Esophagus squamous epithelium (tissue), 4 donors: ENCODE data around the gene ZNF586.

Experiments
- POLR2A ChIP-seq, 4 donors: fragments of 450-650 bp; IDR thresholded peaks; one replicate each; pipeline ENCODE4 v1.6.1; 2017; ENCODE audit warnings: antibody characterized with exemption in 4 of 4, mild to moderate bottlenecking in 4 of 4, moderate library complexity in 3 of 4
- TF ChIP-seq, protein P1 (sequence below), 6 experiments: fragments of 450-650 bp in 4 of 6; fragments of 200-600 bp in 2 of 6; sonication (generic) in 2 of 6; IDR thresholded peaks; one replicate each; pipeline ENCODE4 v1.5.1; 2016 to 2019; ENCODE audit warnings: antibody characterized with exemption in 6 of 6, mild to moderate bottlenecking in 4 of 6, moderate library complexity in 4 of 6

DNA sequence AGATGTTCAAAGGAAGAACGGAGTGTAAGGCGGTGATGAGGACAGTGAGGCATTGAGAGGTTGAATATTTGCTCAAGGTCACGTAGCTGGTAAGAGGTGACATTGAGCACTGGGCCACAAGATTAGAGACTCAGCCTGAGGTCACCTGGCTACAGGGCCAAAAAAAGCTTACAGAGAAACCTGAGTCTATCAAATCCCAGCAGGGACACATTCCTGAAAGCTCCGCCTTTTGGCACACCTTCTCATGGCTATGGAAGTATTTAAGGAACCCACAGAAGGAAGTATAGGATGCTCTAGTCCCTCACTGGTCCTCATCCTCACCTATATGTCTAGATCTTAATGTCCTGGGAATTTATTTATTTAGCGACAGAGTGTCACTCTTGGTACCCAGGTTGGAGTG is 17.4 kb downstream of the ZNF586 start:
- TF ChIP-seq, protein P1, sequence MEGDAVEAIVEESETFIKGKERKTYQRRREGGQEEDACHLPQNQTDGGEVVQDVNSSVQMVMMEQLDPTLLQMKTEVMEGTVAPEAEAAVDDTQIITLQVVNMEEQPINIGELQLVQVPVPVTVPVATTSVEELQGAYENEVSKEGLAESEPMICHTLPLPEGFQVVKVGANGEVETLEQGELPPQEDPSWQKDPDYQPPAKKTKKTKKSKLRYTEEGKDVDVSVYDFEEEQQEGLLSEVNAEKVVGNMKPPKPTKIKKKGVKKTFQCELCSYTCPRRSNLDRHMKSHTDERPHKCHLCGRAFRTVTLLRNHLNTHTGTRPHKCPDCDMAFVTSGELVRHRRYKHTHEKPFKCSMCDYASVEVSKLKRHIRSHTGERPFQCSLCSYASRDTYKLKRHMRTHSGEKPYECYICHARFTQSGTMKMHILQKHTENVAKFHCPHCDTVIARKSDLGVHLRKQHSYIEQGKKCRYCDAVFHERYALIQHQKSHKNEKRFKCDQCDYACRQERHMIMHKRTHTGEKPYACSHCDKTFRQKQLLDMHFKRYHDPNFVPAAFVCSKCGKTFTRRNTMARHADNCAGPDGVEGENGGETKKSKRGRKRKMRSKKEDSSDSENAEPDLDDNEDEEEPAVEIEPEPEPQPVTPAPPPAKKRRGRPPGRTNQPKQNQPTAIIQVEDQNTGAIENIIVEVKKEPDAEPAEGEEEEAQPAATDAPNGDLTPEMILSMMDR (IDR thresholded peaks at IDR 0.05), result no peak
- no peak for TF ChIP-seq POLR2A (IDR thresholded peaks at IDR 0.05)
